ENCODE measurements around the gene KCNC3.

The KCNC3 gene

GRCh38 chr19:50272263-50272897, 56.8 kb downstream of the KCNC3 start:
- no peak for DNase-seq

GRCh38 chr19:50269653-50270052, 59.5 kb downstream of the KCNC3 start:
- DNase-seq: no peak

GRCh38 chr19:50268501-50268900, 60.7 kb downstream of the KCNC3 start:
- DNase-seq: no peak

GRCh38 chr19:50268041-50268440, 61.1 kb downstream of the KCNC3 start:
- DNase-seq: no peak

- DNase-seq: peak in 1 of 2 experiments; percentile 23
These were observed 62.3 kb downstream of the KCNC3 start for GRCh38 chr19:50266896-50267295.

- no peak for DNase-seq
These were observed 63.1 kb downstream of the KCNC3 start for GRCh38 chr19:50266041-50266440.

- DNase-seq: peak in 1 of 2 experiments; percentile 5
These were observed 64.5 kb downstream of the KCNC3 start for GRCh38 chr19:50264483-50265186.

- no peak for DNase-seq
These were observed 66.0 kb downstream of the KCNC3 start for GRCh38 chr19:50263176-50263575.

Data from NCI-H526 (cell line).